Measurements from ENCODE around the gene KHDC1.
"Not testable (repeated sequence)": the region's sequence is repeated elsewhere in the genome, so short reads cannot be mapped to it uniquely, and the experiment has no call there.

Gene KHDC1

DNA sequence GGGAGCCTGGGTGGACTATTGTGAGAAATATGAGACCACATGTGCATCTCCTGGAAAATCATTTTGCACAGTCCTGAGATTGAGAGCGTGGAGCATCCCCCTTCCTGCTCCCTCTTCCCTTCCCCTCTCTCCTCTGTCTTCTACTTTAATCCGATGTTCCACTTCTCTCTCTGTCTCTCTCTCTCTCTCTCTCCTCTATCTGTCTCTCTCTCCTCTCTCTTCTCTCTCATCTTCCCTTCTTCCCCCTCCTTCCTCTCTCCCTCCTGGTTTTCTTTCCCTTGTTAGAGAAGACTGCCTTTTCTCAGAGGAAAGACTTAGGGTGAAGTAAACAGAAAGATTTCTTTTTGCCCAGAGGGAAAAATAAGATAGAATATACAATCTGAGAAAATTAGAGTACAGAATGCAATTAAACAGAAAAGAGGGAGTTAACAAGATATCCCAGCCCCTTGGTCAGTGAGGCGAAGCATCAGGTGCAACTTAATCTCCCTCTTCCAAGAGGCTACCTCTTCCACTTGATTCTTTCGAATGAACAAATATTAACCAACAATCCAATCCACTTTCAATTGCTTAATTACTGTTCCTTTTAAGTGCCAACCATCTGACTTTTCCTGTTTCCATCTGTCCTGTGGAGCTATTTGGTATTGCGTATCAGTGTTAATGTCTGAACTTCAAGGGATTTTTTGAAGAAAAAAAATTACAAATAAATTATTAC, 14.6 kb downstream of the KHDC1 start:
- no peak for DNase-seq

GRCh38 chr6:73242001-73242400, 21.0 kb downstream of the KHDC1 start:
- DNase-seq = no peak

GRCh38 chr6:73240730-73241129, 22.3 kb downstream of the KHDC1 start:
- DNase-seq = no peak

- no peak for DNase-seq
Observed at GRCh38 chr6:73236144-73236750, 26.7 kb downstream of the KHDC1 start.

GRCh38 chr6:73234733-73235132, 28.3 kb downstream of the KHDC1 start:
- no peak for DNase-seq

- DNase-seq = not testable (repeated sequence)
Observed at GRCh38 chr6:73233971-73234370, 29.0 kb downstream of the KHDC1 start.

DNA sequence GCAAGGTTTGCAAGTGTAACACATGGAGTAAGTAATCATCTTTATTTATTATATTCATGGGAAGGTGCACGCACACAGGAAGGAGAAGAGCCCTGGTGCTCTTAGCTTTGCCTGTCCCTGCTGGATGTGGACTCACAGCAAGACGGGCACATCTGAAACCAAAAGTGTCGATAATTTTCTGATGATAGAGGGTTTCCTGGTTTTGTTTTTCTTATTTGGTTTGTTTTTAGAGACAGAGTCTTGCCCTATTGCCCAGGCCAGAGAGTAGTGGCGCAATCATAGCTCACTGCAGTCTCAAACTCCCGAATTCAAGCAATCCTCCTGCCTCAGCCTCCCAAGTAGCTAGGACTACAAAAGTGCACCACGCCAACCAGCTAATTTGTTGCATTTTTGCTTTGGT, 29.9 kb downstream of the KHDC1 start:
- no peak for DNase-seq

- DNase-seq = no peak
Observed at GRCh38 chr6:73231986-73232391, 31.0 kb downstream of the KHDC1 start.

GRCh38 chr6:73227606-73228255, 35.3 kb downstream of the KHDC1 start:
- DNase-seq = no peak

GRCh38 chr6:73225396-73225795, 37.6 kb downstream of the KHDC1 start, which contains the start of gene KHDC1L:
TSS of gene KHDC1L (minus strand) at chr6:73225496. CDS start at chr6:73225408, 88 bp downstream.
- no peak for DNase-seq

DNA sequence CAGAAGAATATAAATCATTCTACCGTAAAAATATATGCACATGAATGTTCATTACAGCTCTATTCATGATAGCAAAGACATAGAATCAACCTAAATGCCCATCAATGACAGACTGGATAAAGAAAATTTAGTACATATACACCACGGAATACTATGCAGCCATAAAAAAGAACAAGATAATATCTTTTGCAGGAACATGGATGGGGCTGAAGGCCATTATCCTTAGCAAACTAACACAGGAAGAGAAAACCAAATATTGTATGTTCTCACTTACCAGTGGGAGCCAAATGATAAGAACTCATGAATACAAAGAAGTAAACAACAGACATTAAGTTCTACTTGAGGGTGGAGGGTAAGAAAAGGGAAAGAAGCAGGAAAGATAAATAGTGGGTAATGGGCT, 46.1 kb downstream of the KHDC1 start:
- no peak for DNase-seq

DNA sequence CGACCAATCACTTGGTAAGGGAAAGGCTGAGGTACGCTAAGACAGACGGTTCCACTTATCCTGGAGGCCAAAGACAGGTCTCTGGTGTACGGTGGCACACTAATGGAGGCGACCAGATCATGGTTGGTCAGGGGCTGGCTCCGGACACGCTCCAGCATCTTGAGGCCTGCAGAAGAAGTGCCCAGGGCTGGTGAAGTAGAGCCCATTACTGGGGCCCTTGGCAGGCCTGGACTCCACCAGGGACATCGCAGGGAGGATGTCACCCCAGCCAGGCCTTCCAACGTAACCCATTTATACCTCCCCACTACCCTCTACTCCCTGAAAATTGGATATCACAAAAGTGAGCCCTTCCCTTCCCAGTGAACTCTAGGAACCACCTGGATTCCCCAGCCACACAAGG, 53.9 kb downstream of the KHDC1 start:
- DNase-seq = no peak

DNA sequence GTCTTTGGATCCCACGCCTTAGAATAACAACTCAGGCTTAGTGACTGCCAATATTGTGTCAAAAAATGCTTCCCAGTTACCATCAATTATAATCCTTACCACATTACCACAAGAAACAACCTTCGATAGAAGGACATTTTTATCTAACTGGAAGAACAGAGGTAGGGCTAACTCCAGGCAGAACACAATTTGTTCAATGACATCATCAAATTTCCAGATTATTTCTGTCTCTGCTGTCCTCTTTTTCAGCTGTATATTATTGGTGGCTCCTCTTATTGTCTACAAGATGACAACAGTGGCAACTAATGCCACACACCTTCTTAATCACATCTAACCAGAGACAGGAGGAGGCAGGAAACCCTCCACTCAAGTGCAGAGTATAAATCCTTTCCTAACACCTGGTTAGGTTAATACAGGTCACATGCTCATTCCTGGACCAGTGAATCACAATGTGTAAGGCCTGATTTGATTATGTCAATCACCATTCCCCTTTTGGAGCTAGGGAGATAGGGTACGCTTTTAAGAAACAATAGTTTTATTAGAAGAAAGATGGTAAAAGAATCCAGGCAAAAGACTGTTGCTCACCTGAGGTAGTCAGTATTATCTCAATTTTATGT, 55.7 kb downstream of the KHDC1 start:
- no peak for DNase-seq

- DNase-seq = no peak
Observed at GRCh38 chr6:73204252-73204651, 58.7 kb downstream of the KHDC1 start.

DNA sequence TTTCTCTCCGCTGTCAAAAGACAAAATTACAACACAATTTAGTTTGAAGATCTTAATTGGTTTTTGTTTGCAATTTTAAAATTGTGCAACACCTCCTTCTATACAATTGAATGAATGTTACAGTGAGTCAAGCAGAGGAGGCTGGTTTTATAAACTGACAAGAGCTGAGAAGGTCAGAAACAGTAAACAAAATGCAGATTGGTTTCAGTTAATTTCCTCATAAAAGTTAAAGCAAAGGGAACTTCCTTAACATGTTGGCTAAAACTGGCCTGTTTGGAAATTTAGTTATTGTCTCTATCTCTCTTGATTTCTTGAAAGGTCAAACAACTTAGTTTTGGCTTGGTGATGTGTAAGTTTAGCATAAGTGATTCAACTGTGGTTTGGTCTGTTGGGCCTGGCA, 59.9 kb downstream of the KHDC1 start:
- DNase-seq = no peak

DNA sequence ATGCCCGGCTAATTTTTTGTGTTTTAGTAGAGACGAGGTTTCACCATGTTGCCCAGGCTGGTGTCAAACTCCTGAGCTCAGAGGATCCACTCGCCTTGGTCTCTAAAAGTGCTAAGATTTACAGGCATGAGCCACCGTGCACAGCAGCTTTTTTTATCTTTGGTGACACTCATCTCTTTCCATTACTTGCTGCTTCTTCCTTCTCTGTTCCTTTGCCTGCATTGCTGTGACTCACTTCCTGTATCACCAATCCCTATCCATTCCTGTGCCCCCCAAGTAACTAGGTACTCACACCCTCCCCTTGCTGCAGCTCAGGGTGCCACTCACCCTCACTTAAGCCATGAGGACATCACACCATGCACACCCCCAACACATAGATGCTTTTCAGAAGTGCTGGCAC, 62.3 kb downstream of the KHDC1 start:
- no peak for DNase-seq

- no peak for DNase-seq
Observed at GRCh38 chr6:73200247-73200646, 62.7 kb downstream of the KHDC1 start.

- no peak for DNase-seq
Observed at GRCh38 chr6:73194744-73195143, 68.3 kb downstream of the KHDC1 start.

GRCh38 chr6:73193302-73193701, 69.7 kb downstream of the KHDC1 start:
- DNase-seq = not testable (repeated sequence)

All from right hindlimb (tissue), 1 donor.